Activated T-helper 2 cell treated with anti-CD3 and anti-CD28 coated beads, Interferon-gamma antibody, Interleukin-2, Interleukin-4, amounts not matched to agents 10 μg/mL and 5 μg/mL and 100 μg/mL, durations not matched to agents 14 hours and 24 hours and 36 hours (primary cell): ENCODE measurements around the gene DCAF10. TPM values are rescaled to one million over a fixed set of nuclear protein-coding genes. Genes with fewer than 3 reads are reported as not detected.
"Not testable (repeated sequence)": the region's sequence is repeated elsewhere in the genome, so short reads cannot be mapped to it uniquely, and the experiment has no call there.

Experiments
- DNase-seq: peaks from one replicate; pipeline ENCODE4 v3.0.0; 2021; ENCODE audit warnings: low spot score
- H3K27ac Mint-ChIP-seq: one replicate; pipeline ENCODE4 v1.8.0; 2021; ENCODE audit warnings: mixed read lengths
- H3K27me3 Mint-ChIP-seq: one replicate; pipeline ENCODE4 v1.8.0; 2021; ENCODE audit warnings: low read depth, mixed read lengths
- H3K36me3 Mint-ChIP-seq: one replicate; pipeline ENCODE4 v1.8.0; 2021; ENCODE audit warnings: low read depth, mixed read lengths
- H3K4me1 Mint-ChIP-seq: one replicate; pipeline ENCODE4 v1.8.0; 2021; ENCODE audit warnings: low read depth, mixed read lengths
- H3K4me3 Mint-ChIP-seq: one replicate; pipeline ENCODE4 v1.8.0; 2021; ENCODE audit warnings: low read depth, mild to moderate bottlenecking, moderate library complexity, mixed read lengths
- H3K9me3 Mint-ChIP-seq: one replicate; pipeline ENCODE4 v1.8.0; 2021; ENCODE audit warnings: mixed read lengths
- intact Hi-C: fragments of 100-400 bp; cut with micrococcal nuclease; formaldehyde crosslinking; loops from one replicate; pipeline ENCODE4 v1.15.1; 2023
- total RNA-seq: library from RNA; stranded (reverse); gene quantifications from 2 replicates; pipeline ENCODE4 v1.2.3, GENCODE V29; 2022

Gene DCAF10
- total RNA-seq, 1 donor from 2014 or later = 17.4 TPM

- DNase-seq = no peak
- H3K27ac Mint-ChIP-seq = no peak overlapping the region
- intact Hi-C loops = loop anchor here (10.0 kb wide), 1 partner anchor 48 kb away; no protein-coding TSS in a partner anchor
- peak overlapping the region; percentile 20 for H3K4me3 Mint-ChIP-seq
- no peaks in the 10 kb centered on the region for H3K36me3 Mint-ChIP-seq
- H3K4me1 Mint-ChIP-seq = peaks cover 15% of the 10 kb centered on the region
- H3K27me3 Mint-ChIP-seq = peaks cover 2% of the 10 kb centered on the region
- no peaks in the 10 kb centered on the region for H3K9me3 Mint-ChIP-seq
Measured at GRCh38 chr9:37906312-37907239, 106.0 kb downstream of the DCAF10 start.

- peaks cover 8% of the 10 kb centered on the region for H3K4me1 Mint-ChIP-seq
- H3K27me3 Mint-ChIP-seq = peaks cover 2% of the 10 kb centered on the region
- intact Hi-C loops = loop anchor here (10.0 kb wide), 1 partner anchor 47 kb away; no protein-coding TSS in a partner anchor
Measured at GRCh38 chr9:37908283-37908682, 107.7 kb downstream of the DCAF10 start.

GRCh38 chr9:37908698-37909186 is 108.1 kb downstream of the DCAF10 start:
- no peaks in the 10 kb centered on the region for H3K9me3 Mint-ChIP-seq
- H3K27me3 Mint-ChIP-seq = peaks cover 2% of the 10 kb centered on the region
- H3K36me3 Mint-ChIP-seq = no peaks in the 10 kb centered on the region

More at GRCh38 chr9:37908283-37908682, 107.7 kb downstream of the DCAF10 start:
- no peaks in the 10 kb centered on the region for H3K9me3 Mint-ChIP-seq
- no peak overlapping the region for H3K4me3 Mint-ChIP-seq
- H3K36me3 Mint-ChIP-seq = no peaks in the 10 kb centered on the region
- no peak overlapping the region for H3K27ac Mint-ChIP-seq
- no peak for DNase-seq

GRCh38 chr9:37909326-37909725 is 108.7 kb downstream of the DCAF10 start:
- Mint-ChIP-seq H3K27me3 (peaks cover 2% of the 10 kb centered on the region), H3K9me3 (no peaks in the 10 kb centered on the region), H3K36me3 (no peaks in the 10 kb centered on the region), H3K4me1 (peaks cover 9% of the 10 kb centered on the region), H3K4me3 (no peak overlapping the region), H3K27ac (no peak overlapping the region)
- no peak for DNase-seq
- intact Hi-C loops = loop anchor here (10.0 kb wide), 1 partner anchor 45 kb away; no protein-coding TSS in a partner anchor

More at GRCh38 chr9:37908698-37909186, 108.1 kb downstream of the DCAF10 start:
- intact Hi-C loops = loop anchor here (10.0 kb wide), 1 partner anchor 46 kb away; no protein-coding TSS in a partner anchor
- H3K4me1 Mint-ChIP-seq = peaks cover 10% of the 10 kb centered on the region
- H3K27ac Mint-ChIP-seq = no peak overlapping the region
- no peak overlapping the region for H3K4me3 Mint-ChIP-seq
- no peak for DNase-seq

GRCh38 chr9:37909836-37910235 is 109.2 kb downstream of the DCAF10 start:
- not testable (repeated sequence) for H3K27ac Mint-ChIP-seq, H3K9me3 Mint-ChIP-seq, DNase-seq, H3K4me3 Mint-ChIP-seq, H3K36me3 Mint-ChIP-seq, H3K27me3 Mint-ChIP-seq, H3K4me1 Mint-ChIP-seq
- intact Hi-C loops = loop anchor here (10.0 kb wide), 1 partner anchor 45 kb away; no protein-coding TSS in a partner anchor

GRCh38 chr9:37910271-37910670 is 109.7 kb downstream of the DCAF10 start:
- peaks cover 4% of the 10 kb centered on the region for H3K4me1 Mint-ChIP-seq
- H3K27me3 Mint-ChIP-seq = peaks cover 2% of the 10 kb centered on the region
- no peak for DNase-seq
- no peaks in the 10 kb centered on the region for H3K9me3 Mint-ChIP-seq
- intact Hi-C loops = no loop called here
- no peak overlapping the region for H3K27ac Mint-ChIP-seq
- H3K36me3 Mint-ChIP-seq = no peaks in the 10 kb centered on the region
- H3K4me3 Mint-ChIP-seq = no peak overlapping the region

GRCh38 chr9:37911271-37911681 is 110.7 kb downstream of the DCAF10 start:
- Mint-ChIP-seq H3K4me3 (no peak overlapping the region), H3K9me3 (no peaks in the 10 kb centered on the region), H3K4me1 (peaks cover 4% of the 10 kb centered on the region), H3K27ac (no peak overlapping the region), H3K27me3 (peaks cover under 1% of the 10 kb centered on the region), H3K36me3 (no peaks in the 10 kb centered on the region)
- intact Hi-C loops = no loop called here
- DNase-seq = no peak

- H3K27me3 Mint-ChIP-seq = no peaks in the 10 kb centered on the region
- H3K4me3 Mint-ChIP-seq = no peak overlapping the region
- intact Hi-C loops = loop anchor here (1.0 to 2.0 kb wide), 3 partner anchors 155 to 247 kb away; no protein-coding TSS in a partner anchor
- H3K36me3 Mint-ChIP-seq = no peaks in the 10 kb centered on the region
- H3K27ac Mint-ChIP-seq = no peak overlapping the region
- H3K4me1 Mint-ChIP-seq = peaks cover 2% of the 10 kb centered on the region
- H3K9me3 Mint-ChIP-seq = no peaks in the 10 kb centered on the region
- DNase-seq = peak; percentile 71
Measured at GRCh38 chr9:37913480-37914153, 113.0 kb downstream of the DCAF10 start.

GRCh38 chr9:37914154-37914551 is 113.6 kb downstream of the DCAF10 start:
- no peaks in the 10 kb centered on the region for H3K9me3 Mint-ChIP-seq
- intact Hi-C loops = no loop called here

GRCh38 chr9:37914701-37915358 is 114.2 kb downstream of the DCAF10 start:
- Mint-ChIP-seq H3K9me3 (no peaks in the 10 kb centered on the region), H3K4me1 (peaks cover 2% of the 10 kb centered on the region), H3K4me3 (no peak overlapping the region), H3K27me3 (no peaks in the 10 kb centered on the region), H3K36me3 (no peaks in the 10 kb centered on the region), H3K27ac (no peak overlapping the region)
- DNase-seq = no peak
- intact Hi-C loops = no loop called here

More at GRCh38 chr9:37914154-37914551, 113.6 kb downstream of the DCAF10 start:
- DNase-seq = no peak
- no peak overlapping the region for H3K4me3 Mint-ChIP-seq
- H3K36me3 Mint-ChIP-seq = no peaks in the 10 kb centered on the region
- peaks cover 2% of the 10 kb centered on the region for H3K4me1 Mint-ChIP-seq
- H3K27ac Mint-ChIP-seq = no peak overlapping the region
- H3K27me3 Mint-ChIP-seq = no peaks in the 10 kb centered on the region

GRCh38 chr9:37915911-37916470 is 115.4 kb downstream of the DCAF10 start:
- peaks cover 2% of the 10 kb centered on the region for H3K4me1 Mint-ChIP-seq
- H3K4me3 Mint-ChIP-seq = no peak overlapping the region
- H3K9me3 Mint-ChIP-seq = no peaks in the 10 kb centered on the region
- H3K36me3 Mint-ChIP-seq = no peaks in the 10 kb centered on the region
- H3K27ac Mint-ChIP-seq = no peak overlapping the region
- no peaks in the 10 kb centered on the region for H3K27me3 Mint-ChIP-seq
- intact Hi-C loops = no loop called here
- no peak for DNase-seq
